Stimulated activated CD4-positive, alpha-beta T cell treated with anti-CD3 and anti-CD28 coated beads, TNF-alpha, amount 100 ng/mL, for 48 hours (primary cell): ENCODE results near the gene MAP2K4.
"Not testable (repeated sequence)": the region's sequence is repeated elsewhere in the genome, so short reads cannot be mapped to it uniquely, and the experiment has no call there.

Experiments used
- DNase-seq, 3 donors: peaks; one replicate each; pipeline ENCODE4 v3.0.0-alpha.2; 2020; ENCODE audit warnings: low read depth in 3 of 3

The MAP2K4 gene

DNA sequence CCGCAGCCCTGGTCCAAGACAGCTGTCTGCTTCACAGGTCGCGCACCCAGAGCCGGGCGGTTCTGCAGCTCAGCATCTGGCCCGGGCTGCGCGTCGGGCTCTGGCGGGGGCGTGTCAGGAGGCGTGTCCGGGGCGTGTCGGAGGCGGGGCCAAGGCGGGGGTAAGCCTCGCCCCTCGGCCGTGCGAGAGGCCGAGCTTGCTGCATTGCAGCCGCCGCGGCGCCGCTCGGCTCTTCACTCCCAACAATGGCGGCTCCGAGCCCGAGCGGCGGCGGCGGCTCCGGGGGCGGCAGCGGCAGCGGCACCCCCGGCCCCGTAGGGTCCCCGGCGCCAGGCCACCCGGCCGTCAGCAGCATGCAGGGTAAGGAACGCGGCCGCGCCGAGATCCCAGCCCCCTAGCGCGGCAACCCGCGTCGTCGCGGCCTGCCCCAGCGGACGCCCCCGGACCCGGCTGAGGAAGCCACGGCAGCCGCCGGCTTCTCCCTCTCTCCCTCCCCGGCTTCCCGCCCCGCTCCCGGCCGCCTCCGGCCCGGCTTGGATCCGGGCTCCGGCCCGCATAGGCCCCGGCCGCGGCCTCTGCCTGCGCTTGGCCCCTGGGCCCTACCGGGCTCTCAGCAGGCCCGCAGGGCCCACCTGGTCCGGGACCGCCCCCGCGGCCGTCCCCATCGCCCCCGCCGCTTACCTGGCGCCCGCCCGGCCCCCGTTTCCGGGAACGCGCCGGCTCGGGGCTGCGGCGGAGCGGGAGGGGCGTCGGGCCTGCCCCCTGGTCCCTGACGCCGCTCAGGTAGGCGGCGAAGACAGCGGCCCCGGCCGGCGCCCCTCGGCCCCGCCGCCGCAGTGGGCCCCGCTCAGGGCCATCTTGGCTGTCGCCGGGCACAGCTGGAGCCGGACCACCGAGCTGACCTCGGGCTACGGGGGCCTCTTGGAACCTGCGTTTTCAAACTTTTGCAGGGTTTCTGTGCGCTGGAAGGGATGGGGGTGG, at the start of gene MAP2K4:
MAP2K4 (plus strand) TSS at position 236 of the 981 bp plus-strand sequence; CDS start at position 246, 10 bp downstream.
- peak; percentile 85 to 90 (median 89) for DNase-seq

GRCh38 chr17:11972741-11973140, 47.9 kb upstream of the MAP2K4 start:
- not testable (repeated sequence) for DNase-seq

DNA sequence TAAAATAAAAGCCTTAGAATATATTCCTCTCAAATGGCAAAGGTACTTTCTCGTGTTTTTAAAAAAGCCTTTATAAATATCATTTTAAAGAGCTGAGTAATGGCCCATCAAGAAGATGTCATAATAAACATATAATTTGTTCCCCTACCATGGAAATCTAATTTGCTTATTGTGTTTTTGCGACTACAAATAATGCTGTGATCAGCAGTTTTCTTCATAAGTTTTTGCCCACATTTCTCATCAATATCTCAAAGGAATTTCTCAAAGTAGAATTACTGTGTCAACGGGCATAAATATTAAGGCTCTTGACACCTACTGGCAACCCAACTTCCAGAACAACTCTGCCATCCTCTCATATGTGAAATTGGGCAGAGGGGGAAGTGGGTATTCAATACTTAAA, 40.9 kb upstream of the MAP2K4 start:
- no peak for DNase-seq

DNA sequence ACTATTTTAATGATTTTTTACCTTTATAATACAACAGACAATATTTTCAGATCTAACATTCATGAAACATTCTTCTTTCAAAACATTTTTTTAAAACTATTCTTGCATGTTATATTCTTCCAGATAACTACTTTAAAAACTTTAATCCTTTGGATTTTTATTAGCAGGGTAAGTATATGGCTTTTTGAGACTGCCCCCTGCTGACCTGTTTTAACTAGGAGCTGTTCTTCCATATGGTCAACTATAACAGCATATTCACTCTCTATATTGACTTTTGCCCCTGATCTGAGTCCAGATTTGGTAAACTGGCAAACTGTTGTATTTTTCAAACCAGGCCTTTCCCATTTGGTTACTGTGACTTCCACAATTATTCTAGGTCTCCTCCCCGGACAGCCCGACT, 39.9 kb upstream of the MAP2K4 start:
- DNase-seq, result no peak

DNA sequence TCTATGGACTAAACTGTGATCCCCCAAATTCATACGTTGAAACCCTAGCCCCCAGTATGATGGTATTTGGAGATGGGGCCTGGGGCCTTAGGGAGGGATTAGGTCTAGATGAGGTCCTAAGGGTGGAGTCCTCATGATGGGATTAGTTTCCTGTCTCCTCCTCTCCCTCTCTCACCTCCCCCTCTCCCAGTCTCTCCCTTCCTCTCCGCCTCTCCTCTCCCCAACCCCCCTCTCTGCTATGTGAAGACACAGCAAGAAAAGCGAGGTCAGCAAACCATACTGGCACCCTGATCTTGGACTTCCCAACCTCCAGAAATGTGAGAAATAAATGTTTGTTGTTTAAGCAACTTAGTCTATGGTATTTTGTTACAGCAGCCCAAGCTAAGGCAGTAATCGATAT, 38.8 kb upstream of the MAP2K4 start:
- no peak for DNase-seq

- no peak for DNase-seq
These were observed 34.3 kb upstream of the MAP2K4 start for GRCh38 chr17:11986179-11986941.

DNA sequence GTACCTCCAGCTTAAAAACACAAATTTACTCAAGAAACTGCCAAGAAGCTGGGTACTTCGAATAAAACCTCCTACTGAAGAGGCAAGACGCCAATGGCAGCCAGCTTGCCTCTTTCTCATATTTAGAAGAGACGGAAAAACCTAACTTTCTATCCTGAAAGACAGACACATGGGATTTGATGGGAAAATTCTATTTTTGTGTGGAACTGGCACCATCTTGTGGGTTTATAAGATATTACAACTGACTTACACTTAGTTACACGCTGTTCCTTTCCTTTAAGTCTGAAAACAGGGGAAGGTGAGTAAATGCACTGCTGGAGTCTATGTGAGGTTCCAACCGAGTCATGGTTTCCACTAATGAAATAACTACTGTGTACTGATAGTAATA, 33.7 kb upstream of the MAP2K4 start:
- no peak for DNase-seq

- DNase-seq, result no peak
These were observed 30.2 kb upstream of the MAP2K4 start for GRCh38 chr17:11990363-11990983.

DNA sequence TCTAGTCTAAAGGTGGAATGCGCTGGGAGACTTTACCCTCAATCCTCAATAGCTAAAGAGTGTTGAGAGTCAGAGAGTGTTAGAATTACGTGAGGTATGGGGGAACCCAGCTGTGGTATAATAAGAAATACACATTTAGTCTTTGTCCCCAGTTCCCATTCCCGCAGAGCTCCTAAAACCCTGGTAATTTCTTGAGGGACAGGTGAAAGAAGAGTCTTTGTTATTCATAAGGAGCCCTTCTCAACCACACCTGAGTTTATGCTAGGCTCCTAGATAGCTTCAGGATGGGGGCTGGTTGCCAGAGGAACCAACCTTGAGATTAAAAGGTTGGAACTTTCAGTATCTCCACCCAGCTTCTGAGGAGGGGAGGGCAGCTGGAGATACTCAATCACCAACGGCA, 29.2 kb upstream of the MAP2K4 start:
- no peak for DNase-seq

GRCh38 chr17:11996722-11997146, 23.9 kb upstream of the MAP2K4 start:
- peak in 1 of 3 donors; percentile 36 for DNase-seq

DNA sequence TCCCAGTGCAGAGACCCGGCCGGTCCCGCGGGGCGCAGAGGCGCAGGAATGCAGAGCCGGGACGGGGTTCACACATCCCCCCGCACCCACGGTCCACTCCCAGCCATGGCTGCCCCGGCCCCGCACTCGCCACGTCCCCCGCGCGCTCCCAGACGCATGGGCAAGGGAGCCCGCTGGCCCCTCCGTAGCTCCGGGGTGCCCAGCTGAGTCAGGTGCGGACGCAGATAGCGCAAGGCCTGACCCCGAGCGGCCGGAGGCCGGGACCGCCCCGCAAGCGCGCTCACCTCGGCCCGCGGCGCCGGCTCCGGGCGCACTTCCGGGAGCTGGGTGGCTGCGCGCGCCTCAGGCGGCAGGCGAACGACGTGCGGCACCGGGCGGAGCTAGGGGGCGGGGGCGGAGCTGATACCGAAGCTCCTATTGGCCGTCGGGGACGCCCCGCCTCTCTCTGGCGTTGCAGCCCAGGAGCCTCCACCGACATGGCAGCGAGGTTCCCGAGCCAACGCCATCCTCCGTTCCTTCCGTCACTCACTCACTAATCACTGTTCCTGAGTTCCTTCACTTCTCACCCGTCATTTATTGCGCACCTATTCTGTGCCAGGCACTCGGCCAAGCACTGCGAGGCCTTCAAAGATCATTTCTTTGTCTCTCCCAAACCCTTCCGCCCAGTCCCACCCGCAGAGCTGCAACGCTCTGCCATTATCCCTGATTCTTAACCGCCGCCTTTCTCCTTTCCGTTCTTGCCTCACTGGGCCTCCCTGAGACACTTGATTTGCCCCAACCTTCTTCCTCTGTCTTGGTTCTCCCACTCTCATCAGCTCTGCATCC, 23.3 kb upstream of the MAP2K4 start, which contains the start of gene ZNF18:
ZNF18 (minus strand) TSS at position 329 of the 825 bp plus-strand sequence. CDS start 4,646 bp downstream, outside the sequence.
- DNase-seq, result peak; percentile 88 to 93 (median 91)

- no peak for DNase-seq
These were observed 22.8 kb upstream of the MAP2K4 start for GRCh38 chr17:11997972-11998233.

DNA sequence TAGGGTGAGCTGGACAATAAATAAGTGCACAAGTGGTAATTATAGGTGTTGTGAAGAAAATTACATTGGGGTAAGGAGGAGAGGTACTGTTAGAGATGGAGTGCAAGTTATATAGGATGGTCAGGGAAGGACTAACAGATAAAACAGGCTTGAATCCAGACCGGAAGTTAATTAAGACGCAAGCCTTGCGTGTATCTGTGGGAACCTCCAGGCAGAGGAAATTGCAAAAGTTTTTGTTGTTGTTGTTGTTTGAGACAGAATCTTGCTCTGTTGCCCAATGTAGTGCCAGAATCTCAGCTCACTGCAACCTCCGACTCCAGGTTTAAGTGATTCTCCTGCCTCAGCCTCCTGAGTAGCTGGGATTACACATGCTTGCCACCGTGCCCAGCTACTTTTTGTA, 21.0 kb upstream of the MAP2K4 start:
- DNase-seq, result no peak

DNA sequence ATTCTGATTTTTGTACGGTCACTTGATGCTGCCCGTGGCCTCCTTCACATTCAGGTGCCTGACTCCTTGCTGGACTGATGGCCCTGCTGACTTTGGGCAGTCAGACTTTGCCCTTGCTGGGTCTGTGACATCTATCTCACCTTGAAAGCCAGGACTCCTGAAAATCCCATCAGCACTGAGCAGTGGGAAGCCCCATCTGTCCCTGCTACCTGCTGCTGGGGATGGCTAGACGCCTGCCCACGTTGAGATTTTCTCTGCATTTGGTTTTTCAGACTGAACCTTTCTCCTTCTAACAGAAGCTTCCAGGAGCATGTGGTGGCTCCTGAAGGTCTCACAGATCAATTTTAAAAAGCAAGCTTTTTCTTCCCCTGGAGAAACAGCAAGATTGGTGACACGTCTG, 13.2 kb upstream of the MAP2K4 start:
- DNase-seq, result no peak

- no peak for DNase-seq
These were observed 1.0 kb downstream of the MAP2K4 start for GRCh38 chr17:12021623-12022140.

DNA sequence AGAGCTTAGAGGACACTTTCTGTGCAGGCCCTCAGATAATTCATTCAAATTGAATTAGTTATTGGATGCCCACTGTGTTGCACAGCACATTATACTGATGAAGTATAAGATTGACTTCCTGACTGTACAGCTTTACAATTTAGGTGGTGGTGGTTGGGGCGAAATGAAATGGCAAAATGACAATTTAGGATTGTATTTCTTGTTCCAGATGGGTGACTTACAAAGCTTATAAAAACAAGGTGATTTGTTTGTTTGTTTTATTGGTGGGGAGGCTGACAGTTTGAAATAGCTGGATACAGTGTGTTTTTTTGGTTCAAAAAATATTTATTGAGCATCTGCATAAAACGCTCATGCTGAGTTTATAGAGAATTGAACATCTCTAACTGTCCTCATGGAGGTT, 1.6 kb downstream of the MAP2K4 start:
- no peak for DNase-seq

DNA sequence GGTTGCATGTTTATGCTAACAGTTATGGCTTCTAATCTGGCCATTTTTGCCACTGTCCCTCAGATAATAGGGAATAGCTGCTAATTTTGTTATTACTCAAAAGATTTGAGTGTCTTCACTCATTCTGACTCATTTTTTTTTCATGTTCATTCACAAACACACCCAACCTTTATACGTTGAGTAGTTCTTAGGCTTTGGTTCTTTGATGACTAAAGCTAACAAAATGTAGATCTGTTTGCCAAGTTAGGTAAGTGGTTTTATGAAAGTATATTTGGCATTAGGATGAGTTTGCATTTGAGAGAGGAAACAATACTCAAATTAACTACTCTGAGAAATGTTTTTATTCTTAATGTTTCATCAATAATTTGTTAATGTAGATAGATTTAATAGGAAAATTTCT, 3.6 kb downstream of the MAP2K4 start:
- no peak for DNase-seq

- DNase-seq, result no peak
These were observed 7.0 kb downstream of the MAP2K4 start for GRCh38 chr17:12027658-12028057.

GRCh38 chr17:12028611-12029010, 7.9 kb downstream of the MAP2K4 start:
- DNase-seq, result no peak

DNA sequence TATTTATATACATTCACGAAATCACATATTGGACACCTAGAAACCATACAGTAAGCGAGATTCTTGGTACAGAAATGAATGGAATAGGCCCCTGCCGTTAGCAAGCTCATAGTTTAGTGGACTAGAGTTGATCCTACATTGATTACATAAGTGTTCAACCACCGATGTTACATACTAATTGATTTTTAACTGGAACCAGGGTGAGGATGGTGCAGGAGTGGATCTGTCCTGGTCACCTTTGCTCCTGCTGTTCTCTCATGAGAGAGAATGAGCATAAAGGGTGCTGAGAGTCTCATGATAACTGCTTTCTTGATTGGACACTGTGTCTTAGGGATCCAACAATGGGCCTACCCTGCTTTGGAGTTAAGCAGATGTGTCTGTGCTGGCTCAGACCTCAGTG, 13.9 kb downstream of the MAP2K4 start:
- no peak for DNase-seq

DNA sequence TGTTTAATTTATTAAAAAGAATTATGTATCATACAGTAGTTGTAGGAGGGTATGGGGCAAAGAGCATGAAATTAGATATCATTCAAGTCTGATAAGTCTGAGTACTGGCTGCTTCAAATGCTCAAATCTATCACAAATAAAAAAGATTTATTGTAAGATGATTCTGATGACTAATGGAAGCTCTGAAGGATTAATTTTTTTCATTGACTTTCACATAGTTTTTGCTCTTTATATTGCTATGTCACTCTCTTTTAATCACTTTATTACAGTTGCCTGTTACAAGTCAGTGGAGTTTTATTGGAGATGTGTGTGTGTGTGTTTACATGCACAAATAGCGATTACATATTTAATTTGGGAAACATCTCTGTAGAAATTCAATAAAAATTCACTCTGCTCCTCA, 15.0 kb downstream of the MAP2K4 start:
- DNase-seq, result no peak
